Tibial nerve (tissue), 4 donors: ENCODE results near the gene MRGPRD. TPM values are rescaled to one million over a fixed set of nuclear protein-coding genes. Genes with fewer than 3 reads are reported as not detected.

Source experiments
- DNase-seq, 2 donors: peaks; one replicate each; pipeline ENCODE4 v3.0.0-alpha.2; 2019; ENCODE audit warnings: low spot score in 2 of 2
- H3K27ac ChIP-seq, 4 donors: fragments of 200-600 bp; sonication (generic) in 3 of 4; one replicate each; pipeline ENCODE4 v1.5.1; 2017 to 2019; ENCODE audit warnings: mild to moderate bottlenecking in 1 of 4
- H3K27me3 ChIP-seq, 2 donors: fragments of 200-600 bp; sonication (generic) in 1 of 2; one replicate each; pipeline versions ENCODE4 v1.5.1 to v1.6.0; 2017 to 2019
- H3K36me3 ChIP-seq, 3 donors: fragments of 200-600 bp; sonication (generic); one replicate each; pipeline ENCODE4 v1.5.1; 2018 to 2019
- H3K4me1 ChIP-seq, 4 donors: fragments of 200-600 bp; sonication (generic) in 3 of 4; one replicate each; pipeline ENCODE4 v1.5.1; 2017 to 2019
- H3K4me3 ChIP-seq, 4 donors: fragments of 200-600 bp; sonication (generic) in 3 of 4; one replicate each; pipeline ENCODE4 v1.5.1; 2017 to 2019; ENCODE audit warnings: mild to moderate bottlenecking in 1 of 4, moderate library complexity in 1 of 4
- H3K9me3 ChIP-seq, 4 donors: fragments of 200-600 bp; sonication (generic) in 3 of 4; one replicate each; pipeline ENCODE4 v1.5.1; 2017 to 2019
- EP300 ChIP-seq, 2 donors: sonication (generic); formaldehyde crosslinking; IDR thresholded peaks; one replicate each; pipeline ENCODE4 v1.6.1; 2017; ENCODE audit warnings: antibody characterized with exemption in 2 of 2, mild to moderate bottlenecking in 1 of 2
- POLR2A ChIP-seq, 2 donors: fragments of 450-650 bp; IDR thresholded peaks; one replicate each; pipeline ENCODE4 v1.6.1; 2017; ENCODE audit warnings: antibody characterized with exemption in 2 of 2, mild to moderate bottlenecking in 2 of 2, moderate library complexity in 2 of 2
- WGBS, 2 donors: methylation state at CpG; one replicate each; pipeline ENCODE4 v1.1.5; 2018; 5-methylcytosine and 5-hydroxymethylcytosine counted together
- total RNA-seq, 4 donors: library from RNA; depleted of rRNA; stranded (reverse); fragments of >200 nt; gene quantifications; one replicate each; pipeline ENCODE4 v1.1.0, GENCODE V29; 2016
- TF ChIP-seq, protein P1 (sequence below), 5 experiments: fragments of 200-600 bp in 3 of 5; fragments of 450-650 bp in 2 of 5; sonication (generic) in 3 of 5; IDR thresholded peaks; one replicate each; pipeline ENCODE4 v1.5.1; 2016 to 2019; ENCODE audit warnings: antibody characterized with exemption in 5 of 5, mild to moderate bottlenecking in 3 of 5, moderate library complexity in 2 of 5

The MRGPRD gene
- total RNA-seq, 4 donors from 2014 or later, result not detected

DNA sequence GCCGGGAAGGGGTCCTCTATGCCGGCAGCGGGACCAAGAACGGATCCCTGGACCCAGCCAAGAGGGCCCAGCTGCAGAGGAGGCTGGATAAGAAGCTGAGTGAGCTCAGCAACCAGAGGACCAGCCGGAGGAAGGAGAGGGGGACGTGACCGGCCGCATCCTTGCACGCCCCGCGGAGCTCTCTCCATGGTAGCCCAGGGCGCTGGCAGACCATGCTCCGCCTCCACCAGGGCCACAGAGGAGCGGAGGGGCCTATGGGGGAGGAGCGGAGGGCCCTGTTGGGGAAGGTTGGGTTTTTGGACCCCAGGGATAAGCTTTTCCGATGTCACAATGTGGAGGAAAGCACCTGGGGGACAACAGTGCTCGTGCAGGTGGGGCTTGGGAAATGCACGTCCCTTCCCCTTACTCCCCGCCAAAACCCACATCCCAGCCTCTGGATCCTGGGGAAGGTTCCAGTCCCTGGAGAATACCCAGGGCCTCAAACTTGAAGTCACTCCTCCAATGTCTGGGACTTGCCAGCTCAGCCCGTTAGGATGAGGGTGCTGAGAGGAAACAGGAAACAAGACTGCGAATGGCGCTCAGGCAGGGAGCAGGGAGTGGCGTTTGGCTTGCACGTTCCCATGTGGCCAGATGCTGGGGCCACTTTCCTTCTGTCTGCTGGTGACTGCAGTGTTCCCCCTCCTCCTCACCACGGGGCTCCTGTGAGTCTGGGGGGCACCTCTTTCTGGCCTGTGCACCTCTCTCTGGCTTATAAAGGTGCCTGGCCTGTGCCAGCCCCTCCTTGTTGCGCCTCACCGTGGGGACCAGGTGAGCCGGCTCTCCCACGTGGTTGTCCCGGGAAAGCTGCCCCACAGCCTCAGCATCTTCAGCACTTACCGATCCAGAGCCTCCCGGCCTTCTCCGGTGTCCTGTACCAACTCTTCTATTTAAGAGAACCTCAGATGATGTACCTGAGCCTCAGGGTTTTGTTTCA, 40.9 kb downstream of the MRGPRD start:
- peaks cover 0 to 27% (median 5%) of the 10 kb centered on the region in 4 donors for H3K4me1 ChIP-seq
- peaks cover 0 to 71% (median 9%) of the 10 kb centered on the region in 3 donors for H3K36me3 ChIP-seq
- DNase-seq, result no peak
- H3K9me3 ChIP-seq, result no peaks in the 10 kb centered on the region
- H3K27me3 ChIP-seq, result no peaks in the 10 kb centered on the region
- no peak overlapping the region for H3K4me3 ChIP-seq
- WGBS, 2 donors, result 81 to 85% methylated on average over 33 of the region's 33 CpGs
- no peak overlapping the region for H3K27ac ChIP-seq
- no peak for TF ChIP-seq POLR2A (IDR thresholded peaks at IDR 0.05)
- TF ChIP-seq EP300 (IDR thresholded peaks at IDR 0.05), result no peak
- TF ChIP-seq, protein P1, sequence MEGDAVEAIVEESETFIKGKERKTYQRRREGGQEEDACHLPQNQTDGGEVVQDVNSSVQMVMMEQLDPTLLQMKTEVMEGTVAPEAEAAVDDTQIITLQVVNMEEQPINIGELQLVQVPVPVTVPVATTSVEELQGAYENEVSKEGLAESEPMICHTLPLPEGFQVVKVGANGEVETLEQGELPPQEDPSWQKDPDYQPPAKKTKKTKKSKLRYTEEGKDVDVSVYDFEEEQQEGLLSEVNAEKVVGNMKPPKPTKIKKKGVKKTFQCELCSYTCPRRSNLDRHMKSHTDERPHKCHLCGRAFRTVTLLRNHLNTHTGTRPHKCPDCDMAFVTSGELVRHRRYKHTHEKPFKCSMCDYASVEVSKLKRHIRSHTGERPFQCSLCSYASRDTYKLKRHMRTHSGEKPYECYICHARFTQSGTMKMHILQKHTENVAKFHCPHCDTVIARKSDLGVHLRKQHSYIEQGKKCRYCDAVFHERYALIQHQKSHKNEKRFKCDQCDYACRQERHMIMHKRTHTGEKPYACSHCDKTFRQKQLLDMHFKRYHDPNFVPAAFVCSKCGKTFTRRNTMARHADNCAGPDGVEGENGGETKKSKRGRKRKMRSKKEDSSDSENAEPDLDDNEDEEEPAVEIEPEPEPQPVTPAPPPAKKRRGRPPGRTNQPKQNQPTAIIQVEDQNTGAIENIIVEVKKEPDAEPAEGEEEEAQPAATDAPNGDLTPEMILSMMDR (IDR thresholded peaks at IDR 0.05), result no peak

DNA sequence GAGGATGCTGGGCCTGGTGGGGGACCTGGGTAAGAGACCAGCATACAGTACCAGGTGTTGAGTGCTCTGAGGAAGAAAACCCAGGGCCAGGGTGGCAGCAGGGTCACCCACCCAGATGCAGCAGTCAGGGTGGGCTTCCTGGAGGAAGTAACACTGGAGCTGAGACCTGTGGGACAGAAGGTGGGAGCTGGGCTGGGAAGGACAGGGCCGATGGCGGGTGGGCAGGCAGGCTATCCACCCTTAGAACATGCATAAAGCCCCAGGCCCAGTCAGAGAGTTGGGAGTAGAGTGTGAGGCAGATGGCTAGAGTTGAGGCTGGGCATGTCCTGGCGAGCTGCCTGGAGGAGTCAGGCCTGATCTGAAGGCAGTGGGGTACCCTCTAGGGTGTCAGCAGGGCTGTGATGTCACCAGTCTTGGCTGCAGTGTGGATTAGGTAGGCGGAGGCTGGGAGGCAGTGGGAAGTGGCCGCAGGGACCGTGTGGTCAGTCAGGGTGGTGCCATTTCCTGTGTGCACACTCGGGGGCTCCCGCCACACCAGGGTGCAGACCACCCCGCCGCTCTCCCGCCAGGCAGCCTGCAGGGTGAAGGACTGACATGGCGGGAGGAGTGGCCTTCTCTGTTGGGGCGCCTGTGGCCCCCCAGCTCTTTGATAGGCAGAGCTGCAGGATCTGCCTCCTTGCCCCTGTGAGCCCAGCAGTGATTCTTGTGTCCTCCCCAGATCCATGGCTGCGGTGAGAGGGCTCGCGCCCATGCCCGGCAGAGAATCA, 41.8 kb downstream of the MRGPRD start:
- TF ChIP-seq, protein P1 (IDR thresholded peaks at IDR 0.05), result no peak
- TF ChIP-seq EP300 (IDR thresholded peaks at IDR 0.05), result no peak
- no peak for TF ChIP-seq POLR2A (IDR thresholded peaks at IDR 0.05)
- Histone ChIP-seq H3K27ac (no peak overlapping the region), H3K36me3 (peaks cover 0 to 80% (median 13%) of the 10 kb centered on the region in 3 donors), H3K4me3 (no peak overlapping the region), H3K27me3 (no peaks in the 10 kb centered on the region), H3K4me1 (peaks cover 0 to 24% (median 5%) of the 10 kb centered on the region in 4 donors), H3K9me3 (no peaks in the 10 kb centered on the region)
- 79 to 80% methylated on average over 16 to 17 of the region's 17 CpGs for WGBS, 2 donors
- DNase-seq, result no peak

DNA sequence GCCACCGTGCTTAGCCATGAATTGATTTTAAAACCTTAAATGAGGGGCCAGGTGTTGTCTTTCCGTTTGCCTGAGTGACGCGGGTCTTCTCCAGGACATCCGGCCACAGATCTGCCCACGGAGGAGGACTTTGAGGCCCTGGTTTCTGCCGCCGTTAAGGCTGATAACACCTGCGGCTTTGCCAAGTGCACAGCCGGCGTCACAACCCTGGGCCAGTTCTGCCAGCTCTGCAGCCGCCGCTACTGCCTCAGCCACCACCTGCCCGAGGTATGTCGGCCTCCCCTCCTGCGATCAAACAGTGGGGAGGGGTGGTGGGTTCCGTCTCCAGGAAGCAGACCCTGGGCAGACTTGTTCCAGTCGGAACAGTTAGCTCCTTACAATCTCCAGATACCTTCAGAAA, 42.7 kb downstream of the MRGPRD start:
- H3K36me3 ChIP-seq, result peaks cover 0 to 89% (median 17%) of the 10 kb centered on the region in 3 donors
- peaks cover 0 to 15% (median 5%) of the 10 kb centered on the region in 4 donors for H3K4me1 ChIP-seq
- no peaks in the 10 kb centered on the region for H3K9me3 ChIP-seq
- no peak overlapping the region for H3K4me3 ChIP-seq
- H3K27me3 ChIP-seq, result no peaks in the 10 kb centered on the region
- WGBS, 2 donors, result 88 to 92% methylated on average over 17 to 18 of the region's 18 CpGs
- DNase-seq, result no peak
- TF ChIP-seq, protein P1 (IDR thresholded peaks at IDR 0.05), result no peak
- no peak for TF ChIP-seq POLR2A (IDR thresholded peaks at IDR 0.05)
- TF ChIP-seq EP300 (IDR thresholded peaks at IDR 0.05), result no peak
- no peak overlapping the region for H3K27ac ChIP-seq

DNA sequence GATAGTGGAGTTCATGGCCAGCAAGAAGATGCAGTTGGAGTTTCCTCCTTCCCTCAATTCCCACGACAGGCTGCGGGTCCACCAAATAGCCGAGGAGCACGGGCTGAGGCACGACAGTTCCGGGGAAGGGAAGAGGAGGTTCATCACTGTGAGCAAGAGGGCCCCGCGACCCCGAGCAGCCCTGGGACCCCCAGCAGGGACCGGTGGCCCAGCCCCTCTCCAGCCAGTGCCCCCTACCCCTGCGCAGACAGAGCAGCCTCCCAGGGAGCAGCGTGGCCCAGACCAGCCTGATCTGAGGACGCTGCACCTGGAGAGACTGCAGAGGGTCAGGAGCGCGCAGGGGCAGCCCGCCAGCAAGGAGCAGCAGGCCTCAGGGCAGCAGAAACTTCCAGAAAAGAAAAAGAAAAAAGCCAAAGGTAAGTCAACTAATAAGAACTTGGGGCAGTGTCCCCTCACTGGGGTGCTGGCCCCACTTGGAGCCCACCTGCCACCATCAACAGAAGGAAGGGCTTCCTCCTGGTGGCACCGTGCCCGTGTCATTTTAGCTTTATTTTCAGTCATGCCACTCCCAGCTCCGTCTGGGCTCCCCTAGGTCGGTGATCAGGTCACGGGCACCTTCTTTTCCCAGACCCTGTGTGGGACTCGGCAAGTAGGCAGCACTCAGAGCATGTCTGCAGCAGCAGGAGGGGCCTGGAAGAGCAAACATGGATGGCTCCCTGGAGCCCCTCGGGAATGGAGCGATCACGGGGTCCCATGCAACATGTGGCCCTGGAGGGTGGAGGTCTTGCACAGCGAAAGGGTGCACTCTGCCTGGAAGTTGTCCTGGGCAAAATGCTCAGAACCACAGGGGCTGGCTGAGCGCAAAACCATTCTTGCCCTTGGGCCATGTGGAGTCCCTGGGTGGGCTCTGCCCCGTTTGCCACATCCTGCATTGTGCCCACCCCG, 43.8 kb downstream of the MRGPRD start:
- no peak for TF ChIP-seq EP300 (IDR thresholded peaks at IDR 0.05)
- Histone ChIP-seq H3K4me1 (peaks cover 0 to 3% (median 0%) of the 10 kb centered on the region in 4 donors), H3K9me3 (no peaks in the 10 kb centered on the region), H3K27ac (no peak overlapping the region), H3K4me3 (no peak overlapping the region), H3K27me3 (no peaks in the 10 kb centered on the region), H3K36me3 (peaks cover 0 to 100% (median 17%) of the 10 kb centered on the region in 3 donors)
- 92 to 94% methylated on average over 23 to 27 of the region's 29 CpGs for WGBS, 2 donors
- no peak for DNase-seq

DNA sequence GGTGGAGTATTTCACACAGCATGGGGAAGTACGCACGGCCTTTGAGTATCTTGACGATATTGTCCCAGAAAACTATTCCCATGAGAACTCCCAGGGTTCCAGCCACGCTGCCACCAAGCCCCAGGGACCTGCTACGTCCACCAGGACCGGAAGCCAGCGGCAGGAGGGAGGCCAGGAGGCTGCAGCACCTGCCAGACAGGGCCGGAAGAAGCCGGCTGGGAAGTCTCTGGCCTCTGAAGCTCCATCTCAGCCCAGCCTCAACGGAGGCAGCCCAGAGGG, 44.5 kb downstream of the MRGPRD start:
- H3K27me3 ChIP-seq, result no peaks in the 10 kb centered on the region
- H3K4me3 ChIP-seq, result no peak overlapping the region
- TF ChIP-seq, protein P1 (IDR thresholded peaks at IDR 0.05), result no peak
- TF ChIP-seq POLR2A (IDR thresholded peaks at IDR 0.05) (no peak), EP300 (IDR thresholded peaks at IDR 0.05) (no peak)
- H3K9me3 ChIP-seq, result no peaks in the 10 kb centered on the region
- peaks cover 0 to 100% (median 20%) of the 10 kb centered on the region in 3 donors for H3K36me3 ChIP-seq
- no peaks in the 10 kb centered on the region for H3K4me1 ChIP-seq
- DNase-seq, result no peak
- WGBS, 2 donors, result 94 to 96% methylated on average over 9 to 10 of the region's 10 CpGs
- H3K27ac ChIP-seq, result no peak overlapping the region
